ENCODE results near the gene NHS.

The NHS gene

GRCh38 chrX:17403972-17404371 is 29.0 kb downstream of the NHS start:
- peaks cover 0 to 6% (median 0%) of the 10 kb centered on the region in 5 experiments for H3K27me3 ChIP-seq (replicated peaks in 2 of 5; ENCODE audit: control insufficient read depth in 4 of 5, insufficient read depth in 5 of 5, low read length in 4 of 5)
- H3K9me3 ChIP-seq (ENCODE audit: control extremely low read depth in 1 of 5, control insufficient read depth in 4 of 5, insufficient read depth in 2 of 5, low read depth in 1 of 5, low read length in 4 of 5): no peaks in the 10 kb centered on the region
- no peaks in the 10 kb centered on the region for H3K36me3 ChIP-seq (ENCODE audit: control insufficient read depth in 4 of 4, insufficient read depth in 4 of 4, low read length in 3 of 4)
- ChIA-PET POLR2A (no interaction called here), CTCF (no interaction called here)
- H3K4me1 ChIP-seq (ENCODE audit: control extremely low read depth in 1 of 4, control insufficient read depth in 4 of 4, insufficient read depth in 4 of 4, low read length in 3 of 4): no peaks in the 10 kb centered on the region
- 84% methylated on average over 2 of the region's 3 CpGs for WGBS (ENCODE audit: insufficient coverage)
- DNase-seq: no peak
- H3K27ac ChIP-seq (ENCODE audit: insufficient read depth in 1 of 2, low read depth in 1 of 2, low read length in 2 of 2, poor library complexity in 1 of 2, severe bottlenecking in 2 of 2): no peak overlapping the region
- no peak overlapping the region for H3K4me3 ChIP-seq (ENCODE audit: control insufficient read depth in 1 of 7, extremely low read depth in 1 of 7, insufficient read depth in 4 of 7, low read depth in 2 of 7, low read length in 6 of 7)

GRCh38 chrX:17405225-17405969 is 30.4 kb downstream of the NHS start:
- H3K4me1 ChIP-seq (ENCODE audit: control extremely low read depth in 1 of 4, control insufficient read depth in 4 of 4, insufficient read depth in 4 of 4, low read length in 3 of 4): no peaks in the 10 kb centered on the region
- no peak overlapping the region for H3K27ac ChIP-seq (ENCODE audit: insufficient read depth in 1 of 2, low read depth in 1 of 2, low read length in 2 of 2, poor library complexity in 1 of 2, severe bottlenecking in 2 of 2)
- CTCF ChIA-PET: no interaction called here
- H3K4me3 ChIP-seq (ENCODE audit: control insufficient read depth in 1 of 7, extremely low read depth in 1 of 7, insufficient read depth in 4 of 7, low read depth in 2 of 7, low read length in 6 of 7): no peak overlapping the region
- H3K27me3 ChIP-seq (replicated peaks in 2 of 5; ENCODE audit: control insufficient read depth in 4 of 5, insufficient read depth in 5 of 5, low read length in 4 of 5): peaks cover 0 to 6% (median 0%) of the 10 kb centered on the region in 5 experiments
- H3K9me3 ChIP-seq (ENCODE audit: control extremely low read depth in 1 of 5, control insufficient read depth in 4 of 5, insufficient read depth in 2 of 5, low read depth in 1 of 5, low read length in 4 of 5): no peaks in the 10 kb centered on the region
- no peaks in the 10 kb centered on the region for H3K36me3 ChIP-seq (ENCODE audit: control insufficient read depth in 4 of 4, insufficient read depth in 4 of 4, low read length in 3 of 4)
- POLR2A ChIA-PET: no interaction called here
- 83% methylated on average over 5 of the region's 5 CpGs for WGBS (ENCODE audit: insufficient coverage)
- DNase-seq: no peak

GRCh38 chrX:17409566-17410290 is 34.7 kb downstream of the NHS start:
- ChIA-PET POLR2A (no interaction called here), CTCF (no interaction called here)
- no peaks in the 10 kb centered on the region for H3K9me3 ChIP-seq (ENCODE audit: control extremely low read depth in 1 of 5, control insufficient read depth in 4 of 5, insufficient read depth in 2 of 5, low read depth in 1 of 5, low read length in 4 of 5)
- no peak overlapping the region for H3K4me3 ChIP-seq (ENCODE audit: control insufficient read depth in 1 of 7, extremely low read depth in 1 of 7, insufficient read depth in 4 of 7, low read depth in 2 of 7, low read length in 6 of 7)
- peaks cover 0 to 7% (median 0%) of the 10 kb centered on the region in 5 experiments for H3K27me3 ChIP-seq (replicated peaks in 2 of 5; ENCODE audit: control insufficient read depth in 4 of 5, insufficient read depth in 5 of 5, low read length in 4 of 5)
- H3K27ac ChIP-seq (ENCODE audit: insufficient read depth in 1 of 2, low read depth in 1 of 2, low read length in 2 of 2, poor library complexity in 1 of 2, severe bottlenecking in 2 of 2): no peak overlapping the region
- H3K36me3 ChIP-seq (ENCODE audit: control insufficient read depth in 4 of 4, insufficient read depth in 4 of 4, low read length in 3 of 4): no peaks in the 10 kb centered on the region
- no peaks in the 10 kb centered on the region for H3K4me1 ChIP-seq (ENCODE audit: control extremely low read depth in 1 of 4, control insufficient read depth in 4 of 4, insufficient read depth in 4 of 4, low read length in 3 of 4)
- no CpG with 5 or more reads among the region's 3 CpGs for WGBS (ENCODE audit: insufficient coverage)
- no peak for DNase-seq

DNA sequence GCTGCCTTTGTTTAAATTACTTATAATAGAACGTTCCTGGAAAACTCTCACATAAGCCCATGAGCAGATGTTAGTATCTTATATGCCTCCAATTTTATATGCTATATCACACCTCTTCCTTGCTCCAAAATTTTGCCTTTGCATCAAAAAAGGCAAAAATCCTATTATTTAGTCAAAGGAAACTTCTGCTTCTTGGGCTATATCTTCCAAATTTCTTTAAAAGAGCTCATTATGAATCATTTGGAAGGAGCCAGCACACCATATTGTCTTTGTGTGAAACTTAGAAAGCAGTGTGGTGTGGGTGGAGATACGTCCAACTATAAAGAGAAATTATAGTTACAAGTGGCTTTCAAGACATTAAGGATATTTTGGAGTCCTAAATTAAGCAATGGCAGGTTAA is 35.7 kb downstream of the NHS start:
- H3K4me1 ChIP-seq (ENCODE audit: control extremely low read depth in 1 of 4, control insufficient read depth in 4 of 4, insufficient read depth in 4 of 4, low read length in 3 of 4): no peaks in the 10 kb centered on the region
- peaks cover 0 to 16% (median 0%) of the 10 kb centered on the region in 5 experiments for H3K27me3 ChIP-seq (replicated peaks in 2 of 5; ENCODE audit: control insufficient read depth in 4 of 5, insufficient read depth in 5 of 5, low read length in 4 of 5)
- no peak overlapping the region for H3K4me3 ChIP-seq (ENCODE audit: control insufficient read depth in 1 of 7, extremely low read depth in 1 of 7, insufficient read depth in 4 of 7, low read depth in 2 of 7, low read length in 6 of 7)
- no peaks in the 10 kb centered on the region for H3K36me3 ChIP-seq (ENCODE audit: control insufficient read depth in 4 of 4, insufficient read depth in 4 of 4, low read length in 3 of 4)
- 40% methylated on average over 1 of the region's 2 CpGs for WGBS (ENCODE audit: insufficient coverage)
- CTCF ChIA-PET: no interaction called here
- no peak overlapping the region for H3K27ac ChIP-seq (ENCODE audit: insufficient read depth in 1 of 2, low read depth in 1 of 2, low read length in 2 of 2, poor library complexity in 1 of 2, severe bottlenecking in 2 of 2)
- DNase-seq: no peak
- POLR2A ChIA-PET: no interaction called here
- H3K9me3 ChIP-seq (ENCODE audit: control extremely low read depth in 1 of 5, control insufficient read depth in 4 of 5, insufficient read depth in 2 of 5, low read depth in 1 of 5, low read length in 4 of 5): no peaks in the 10 kb centered on the region

DNA sequence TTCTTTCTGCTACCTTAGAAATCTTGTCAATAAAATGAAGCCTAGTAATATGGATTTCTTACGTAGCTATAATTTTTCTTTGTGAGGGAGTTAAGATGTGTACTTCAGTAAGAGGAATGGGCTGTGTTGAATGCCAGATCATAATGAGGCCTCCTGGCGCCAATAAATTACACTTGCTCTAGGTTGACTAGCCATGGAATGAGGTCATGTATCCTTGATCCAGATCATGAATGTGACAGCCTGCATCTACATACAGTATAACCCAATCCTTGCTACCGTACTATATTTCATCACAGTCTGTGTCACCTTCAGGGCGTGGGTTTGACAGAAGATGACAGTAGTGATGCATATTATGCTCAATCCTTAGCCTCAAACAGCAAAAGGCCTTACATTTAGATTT is 36.2 kb downstream of the NHS start:
- H3K9me3 ChIP-seq (ENCODE audit: control extremely low read depth in 1 of 5, control insufficient read depth in 4 of 5, insufficient read depth in 2 of 5, low read depth in 1 of 5, low read length in 4 of 5): no peaks in the 10 kb centered on the region
- POLR2A ChIA-PET: no interaction called here
- no peaks in the 10 kb centered on the region for H3K36me3 ChIP-seq (ENCODE audit: control insufficient read depth in 4 of 4, insufficient read depth in 4 of 4, low read length in 3 of 4)
- peaks cover 0 to 19% (median 0%) of the 10 kb centered on the region in 5 experiments for H3K27me3 ChIP-seq (replicated peaks in 2 of 5; ENCODE audit: control insufficient read depth in 4 of 5, insufficient read depth in 5 of 5, low read length in 4 of 5)
- no peak overlapping the region for H3K4me3 ChIP-seq (ENCODE audit: control insufficient read depth in 1 of 7, extremely low read depth in 1 of 7, insufficient read depth in 4 of 7, low read depth in 2 of 7, low read length in 6 of 7)
- CTCF ChIA-PET: no interaction called here
- no peaks in the 10 kb centered on the region for H3K4me1 ChIP-seq (ENCODE audit: control extremely low read depth in 1 of 4, control insufficient read depth in 4 of 4, insufficient read depth in 4 of 4, low read length in 3 of 4)
- H3K27ac ChIP-seq (ENCODE audit: insufficient read depth in 1 of 2, low read depth in 1 of 2, low read length in 2 of 2, poor library complexity in 1 of 2, severe bottlenecking in 2 of 2): no peak overlapping the region
- DNase-seq: no peak
- WGBS (ENCODE audit: insufficient coverage): 100% methylated on average over 1 of the region's 4 CpGs

DNA sequence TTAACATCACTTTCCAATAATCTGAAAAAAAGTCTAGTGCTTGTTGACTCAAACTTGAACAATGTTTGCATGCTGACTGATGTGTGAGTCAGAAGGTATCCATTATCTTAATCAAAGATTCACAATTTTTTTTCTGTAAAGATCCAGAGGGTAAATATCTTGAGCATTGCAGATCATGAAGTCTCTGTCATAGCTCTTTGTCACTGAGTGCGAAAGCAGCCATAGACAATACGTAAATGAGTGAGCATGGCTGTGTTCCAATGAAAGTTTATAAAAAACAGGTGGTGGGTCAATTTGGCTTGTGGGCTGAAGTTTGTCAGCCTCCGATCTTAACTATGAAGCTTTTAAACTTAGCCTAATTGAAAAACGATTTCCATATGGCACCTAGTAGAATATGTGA is 37.7 kb downstream of the NHS start:
- CTCF ChIA-PET: no interaction called here
- 84% methylated on average over 3 of the region's 4 CpGs for WGBS (ENCODE audit: insufficient coverage)

DNA sequence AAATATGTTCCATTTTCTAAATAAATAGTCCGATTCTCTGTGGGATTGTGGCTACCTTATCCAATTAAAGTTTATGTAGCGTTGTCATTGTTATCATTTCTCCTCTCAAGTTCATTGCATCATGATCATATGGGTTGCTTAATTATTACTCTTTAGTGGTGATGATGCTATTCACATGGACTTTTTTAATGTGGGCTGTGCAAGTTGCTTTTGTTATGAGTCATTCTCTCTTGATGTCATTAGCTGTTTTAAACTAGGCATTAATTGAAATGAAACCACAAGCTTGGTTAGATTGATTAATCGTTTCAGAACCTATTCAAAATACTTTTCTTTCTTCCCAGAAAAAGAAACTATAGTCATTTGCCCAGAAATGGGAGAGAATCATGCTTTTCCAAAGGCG is 38.2 kb downstream of the NHS start:
- H3K27ac ChIP-seq (ENCODE audit: insufficient read depth in 1 of 2, low read depth in 1 of 2, low read length in 2 of 2, poor library complexity in 1 of 2, severe bottlenecking in 2 of 2): no peak overlapping the region
- ChIA-PET POLR2A (no interaction called here), CTCF (no interaction called here)
- H3K27me3 ChIP-seq (replicated peaks in 2 of 5; ENCODE audit: control insufficient read depth in 4 of 5, insufficient read depth in 5 of 5, low read length in 4 of 5): peaks cover 0 to 19% (median 0%) of the 10 kb centered on the region in 5 experiments
- WGBS (ENCODE audit: insufficient coverage): 90% methylated on average over 2 of the region's 4 CpGs
- no peaks in the 10 kb centered on the region for H3K9me3 ChIP-seq (ENCODE audit: control extremely low read depth in 1 of 5, control insufficient read depth in 4 of 5, insufficient read depth in 2 of 5, low read depth in 1 of 5, low read length in 4 of 5)
- H3K4me1 ChIP-seq (ENCODE audit: control extremely low read depth in 1 of 4, control insufficient read depth in 4 of 4, insufficient read depth in 4 of 4, low read length in 3 of 4): no peaks in the 10 kb centered on the region
- no peaks in the 10 kb centered on the region for H3K36me3 ChIP-seq (ENCODE audit: control insufficient read depth in 4 of 4, insufficient read depth in 4 of 4, low read length in 3 of 4)
- H3K4me3 ChIP-seq (ENCODE audit: control insufficient read depth in 1 of 7, extremely low read depth in 1 of 7, insufficient read depth in 4 of 7, low read depth in 2 of 7, low read length in 6 of 7): no peak overlapping the region
- DNase-seq: no peak

More for the DNA sequence above, 37.7 kb downstream of the NHS start:
- no peaks in the 10 kb centered on the region for H3K36me3 ChIP-seq (ENCODE audit: control insufficient read depth in 4 of 4, insufficient read depth in 4 of 4, low read length in 3 of 4)
- POLR2A ChIA-PET: no interaction called here
- H3K27me3 ChIP-seq (replicated peaks in 2 of 5; ENCODE audit: control insufficient read depth in 4 of 5, insufficient read depth in 5 of 5, low read length in 4 of 5): peaks cover 0 to 19% (median 0%) of the 10 kb centered on the region in 5 experiments
- H3K4me1 ChIP-seq (ENCODE audit: control extremely low read depth in 1 of 4, control insufficient read depth in 4 of 4, insufficient read depth in 4 of 4, low read length in 3 of 4): no peaks in the 10 kb centered on the region
- no peaks in the 10 kb centered on the region for H3K9me3 ChIP-seq (ENCODE audit: control extremely low read depth in 1 of 5, control insufficient read depth in 4 of 5, insufficient read depth in 2 of 5, low read depth in 1 of 5, low read length in 4 of 5)
- DNase-seq: no peak
- no peak overlapping the region for H3K27ac ChIP-seq (ENCODE audit: insufficient read depth in 1 of 2, low read depth in 1 of 2, low read length in 2 of 2, poor library complexity in 1 of 2, severe bottlenecking in 2 of 2)
- H3K4me3 ChIP-seq (ENCODE audit: control insufficient read depth in 1 of 7, extremely low read depth in 1 of 7, insufficient read depth in 4 of 7, low read depth in 2 of 7, low read length in 6 of 7): no peak overlapping the region
